ENCODE results near the gene DNM3.

Gene DNM3

DNA sequence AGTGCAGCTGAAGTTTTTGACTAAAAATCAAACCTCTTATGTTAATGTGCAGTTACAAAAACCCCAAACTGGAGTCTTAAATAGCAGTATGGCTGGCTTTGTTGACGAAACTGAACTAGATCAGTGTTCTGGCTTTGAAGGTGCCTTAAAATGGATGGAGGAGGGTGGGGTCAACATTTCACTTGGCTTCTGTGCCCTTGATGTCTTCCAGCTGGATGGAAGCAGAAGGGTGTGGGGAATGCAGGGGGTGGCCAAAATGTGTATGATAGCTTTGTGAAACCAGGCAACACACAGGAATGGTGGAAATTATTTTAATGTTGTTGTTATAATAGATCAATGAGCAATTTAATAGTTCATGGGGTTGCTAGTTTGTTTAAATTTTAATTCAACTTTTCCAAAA is 482.4 kb downstream of the DNM3 start:
- H4K91ac ChIP-seq (ENCODE audit: low read length), result peak overlapping the region; percentile 19
- peak overlapping the region in 1 of 2 experiments; percentile 95 for H3K4ac ChIP-seq (ENCODE audit: low read depth in 1 of 2, low read length in 2 of 2)
- H2BK12ac ChIP-seq (ENCODE audit: low read length in 2 of 2), result peak overlapping the region; percentile 29 to 95
- H3K36me3 ChIP-seq (ENCODE audit: control insufficient read depth in 1 of 2, insufficient read depth in 2 of 2, low read depth in 1 of 2, low read length in 2 of 2), result no peaks in the 10 kb centered on the region
- peak overlapping the region; percentile 93 for H3K9ac ChIP-seq (ENCODE audit: low read length)
- peak overlapping the region; percentile 95 for H3K27ac ChIP-seq (ENCODE audit: low read length, poor library complexity, severe bottlenecking)
- H3K4me2 ChIP-seq (ENCODE audit: low read length, poor library complexity, severe bottlenecking), result no peak overlapping the region
- peaks cover 9% of the 10 kb centered on the region for H3K4me1 ChIP-seq (ENCODE audit: control insufficient read depth, insufficient read depth, low read depth, low read length)
- H2AFZ ChIP-seq (ENCODE audit: low read depth, low read length), result no peak overlapping the region
- H4K8ac ChIP-seq (ENCODE audit: low read length), result no peak overlapping the region
- no peaks in the 10 kb centered on the region for H3K9me3 ChIP-seq (ENCODE audit: control insufficient read depth, low read length)
- no peaks in the 10 kb centered on the region for H3K27me3 ChIP-seq (ENCODE audit: control insufficient read depth in 1 of 2, insufficient read depth in 1 of 2, low read length in 2 of 2)
- peak overlapping the region in 1 of 2 experiments; percentile 24 for H3K4me3 ChIP-seq (ENCODE audit: insufficient read depth in 1 of 2, low read depth in 1 of 2, low read length in 2 of 2)
- H2BK5ac ChIP-seq (ENCODE audit: low read depth, low read length, poor library complexity, severe bottlenecking), result no peak overlapping the region
- H2BK15ac ChIP-seq (ENCODE audit: low read depth, poor library complexity, severe bottlenecking), result no peak overlapping the region
- H3K14ac ChIP-seq (ENCODE audit: low read length in 2 of 2), result no peak overlapping the region
- H2BK120ac ChIP-seq (ENCODE audit: low read depth, low read length), result peak overlapping the region; percentile 6
- H3K79me1 ChIP-seq (replicated peaks; ENCODE audit: low read length, poor library complexity, severe bottlenecking), result peaks cover 3% of the 10 kb centered on the region
- H2AK5ac ChIP-seq (ENCODE audit: low read length, severe bottlenecking), result peak overlapping the region; percentile 65
- peak overlapping the region; percentile 40 to 94 for H3K18ac ChIP-seq (ENCODE audit: low read depth in 1 of 2, low read length in 2 of 2)
- H3K23ac ChIP-seq (ENCODE audit: low read length in 2 of 2), result no peak overlapping the region
- WGBS, result 70% methylated on average over 1 of the region's 1 CpG
- no peak for DNase-seq

DNA sequence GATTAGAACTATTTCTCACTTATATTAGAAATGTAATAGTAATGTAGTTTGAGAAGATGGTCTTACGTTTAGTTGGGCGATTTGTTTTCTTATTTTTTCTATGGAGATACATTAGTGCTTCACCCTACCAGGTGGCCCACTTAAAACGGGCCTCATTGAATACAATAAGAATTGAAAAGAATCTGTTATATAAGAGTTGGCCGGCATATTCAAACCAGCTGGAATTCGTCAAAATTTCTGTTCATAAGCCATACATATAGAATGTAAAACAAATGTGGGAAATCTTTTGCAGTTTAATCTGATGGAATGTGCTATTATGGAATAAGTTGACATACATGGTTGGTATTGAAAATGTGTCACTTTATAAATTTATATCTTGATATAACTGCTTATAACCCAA is 482.8 kb downstream of the DNM3 start:
- Histone ChIP-seq H3K79me1 (replicated peaks; ENCODE audit: low read length, poor library complexity, severe bottlenecking) (peaks cover 3% of the 10 kb centered on the region), H4K91ac (ENCODE audit: low read length) (no peak overlapping the region), H2BK12ac (ENCODE audit: low read length in 2 of 2) (no peak overlapping the region), H3K4me2 (ENCODE audit: low read length, poor library complexity, severe bottlenecking) (no peak overlapping the region), H3K4ac (ENCODE audit: low read depth in 1 of 2, low read length in 2 of 2) (no peak overlapping the region), H2AFZ (ENCODE audit: low read depth, low read length) (no peak overlapping the region), H4K8ac (ENCODE audit: low read length) (no peak overlapping the region), H3K4me1 (ENCODE audit: control insufficient read depth, insufficient read depth, low read depth, low read length) (peaks cover 9% of the 10 kb centered on the region), H3K18ac (ENCODE audit: low read depth in 1 of 2, low read length in 2 of 2) (no peak overlapping the region), H2BK15ac (ENCODE audit: low read depth, poor library complexity, severe bottlenecking) (no peak overlapping the region), H3K14ac (ENCODE audit: low read length in 2 of 2) (no peak overlapping the region), H2BK5ac (ENCODE audit: low read depth, low read length, poor library complexity, severe bottlenecking) (no peak overlapping the region), H2AK5ac (ENCODE audit: low read length, severe bottlenecking) (no peak overlapping the region), H3K27me3 (ENCODE audit: control insufficient read depth in 1 of 2, insufficient read depth in 1 of 2, low read length in 2 of 2) (no peaks in the 10 kb centered on the region), H3K36me3 (ENCODE audit: control insufficient read depth in 1 of 2, insufficient read depth in 2 of 2, low read depth in 1 of 2, low read length in 2 of 2) (no peaks in the 10 kb centered on the region), H2BK120ac (ENCODE audit: low read depth, low read length) (no peak overlapping the region), H3K9ac (ENCODE audit: low read length) (no peak overlapping the region), H3K4me3 (ENCODE audit: insufficient read depth in 1 of 2, low read depth in 1 of 2, low read length in 2 of 2) (no peak overlapping the region), H3K9me3 (ENCODE audit: control insufficient read depth, low read length) (no peaks in the 10 kb centered on the region), H3K27ac (ENCODE audit: low read length, poor library complexity, severe bottlenecking) (peak overlapping the region; percentile 23), H3K23ac (ENCODE audit: low read length in 2 of 2) (no peak overlapping the region)
- DNase-seq, result no peak
- 80% methylated on average over 1 of the region's 5 CpGs for WGBS

DNA sequence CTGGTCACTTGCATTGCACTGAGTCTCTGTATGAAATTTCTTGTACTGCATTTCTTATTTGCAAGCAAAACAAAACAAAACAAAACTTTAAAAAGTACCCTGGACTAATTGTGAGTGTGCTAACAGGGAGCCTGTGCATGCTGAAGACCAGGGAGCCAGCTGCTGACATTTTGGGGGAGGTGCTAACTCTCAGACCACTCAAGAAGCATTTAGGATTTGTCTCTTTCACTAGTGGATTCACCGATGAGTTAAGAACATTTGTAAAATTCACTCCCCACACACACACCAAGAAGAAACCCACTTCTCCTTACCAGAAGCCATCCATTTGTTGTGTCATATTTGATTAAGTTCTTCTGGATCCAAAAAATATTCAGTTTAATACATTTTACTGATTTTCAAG is 483.5 kb downstream of the DNM3 start:
- Histone ChIP-seq H3K27ac (ENCODE audit: low read length, poor library complexity, severe bottlenecking) (no peak overlapping the region), H2BK5ac (ENCODE audit: low read depth, low read length, poor library complexity, severe bottlenecking) (no peak overlapping the region), H2BK120ac (ENCODE audit: low read depth, low read length) (peak overlapping the region; percentile 43), H3K9me3 (ENCODE audit: control insufficient read depth, low read length) (no peaks in the 10 kb centered on the region), H3K79me1 (replicated peaks; ENCODE audit: low read length, poor library complexity, severe bottlenecking) (peaks cover 3% of the 10 kb centered on the region), H3K14ac (ENCODE audit: low read length in 2 of 2) (no peak overlapping the region), H4K8ac (ENCODE audit: low read length) (no peak overlapping the region), H2AK5ac (ENCODE audit: low read length, severe bottlenecking) (peak overlapping the region; percentile 87), H3K4me2 (ENCODE audit: low read length, poor library complexity, severe bottlenecking) (no peak overlapping the region), H3K36me3 (ENCODE audit: control insufficient read depth in 1 of 2, insufficient read depth in 2 of 2, low read depth in 1 of 2, low read length in 2 of 2) (no peaks in the 10 kb centered on the region), H2BK15ac (ENCODE audit: low read depth, poor library complexity, severe bottlenecking) (no peak overlapping the region), H3K9ac (ENCODE audit: low read length) (no peak overlapping the region), H3K23ac (ENCODE audit: low read length in 2 of 2) (no peak overlapping the region), H4K91ac (ENCODE audit: low read length) (no peak overlapping the region), H2AFZ (ENCODE audit: low read depth, low read length) (no peak overlapping the region), H3K4me3 (ENCODE audit: insufficient read depth in 1 of 2, low read depth in 1 of 2, low read length in 2 of 2) (no peak overlapping the region), H3K4ac (ENCODE audit: low read depth in 1 of 2, low read length in 2 of 2) (no peak overlapping the region), H3K4me1 (ENCODE audit: control insufficient read depth, insufficient read depth, low read depth, low read length) (peaks cover 9% of the 10 kb centered on the region), H3K27me3 (ENCODE audit: control insufficient read depth in 1 of 2, insufficient read depth in 1 of 2, low read length in 2 of 2) (no peaks in the 10 kb centered on the region), H2BK12ac (ENCODE audit: low read length in 2 of 2) (peak overlapping the region in 1 of 2 experiments; percentile 91), H3K18ac (ENCODE audit: low read depth in 1 of 2, low read length in 2 of 2) (peak overlapping the region in 1 of 2 experiments; percentile 48)
- DNase-seq, result no peak
- WGBS, result no CpG with 5 or more reads among the region's 1 CpG

DNA sequence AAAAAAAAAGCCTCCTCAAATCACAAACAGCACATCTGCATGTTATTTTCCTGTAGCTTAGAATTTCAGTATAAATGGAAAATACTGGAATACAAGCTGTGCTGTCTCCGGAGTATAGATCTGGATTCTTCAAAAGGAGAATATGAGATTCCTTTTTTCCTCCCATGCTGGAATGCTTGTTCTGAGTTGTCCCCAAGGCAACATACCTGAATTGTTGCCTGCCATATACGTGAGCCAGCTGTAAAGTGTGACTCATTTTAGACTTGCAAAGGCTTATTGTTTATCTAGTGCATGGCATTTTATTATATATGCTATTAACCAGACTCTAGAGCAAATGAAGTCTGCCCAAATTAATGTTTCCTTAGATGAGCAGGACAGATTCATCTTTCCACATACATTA is 484.2 kb downstream of the DNM3 start:
- DNase-seq, result peak; percentile 33
- H2BK5ac ChIP-seq (ENCODE audit: low read depth, low read length, poor library complexity, severe bottlenecking), result no peak overlapping the region
- no peak overlapping the region for H2AK5ac ChIP-seq (ENCODE audit: low read length, severe bottlenecking)
- peaks cover 8% of the 10 kb centered on the region for H3K4me1 ChIP-seq (ENCODE audit: control insufficient read depth, insufficient read depth, low read depth, low read length)
- H3K9me3 ChIP-seq (ENCODE audit: control insufficient read depth, low read length), result no peaks in the 10 kb centered on the region
- no peak overlapping the region for H4K8ac ChIP-seq (ENCODE audit: low read length)
- no peak overlapping the region for H2AFZ ChIP-seq (ENCODE audit: low read depth, low read length)
- no peak overlapping the region for H3K4me2 ChIP-seq (ENCODE audit: low read length, poor library complexity, severe bottlenecking)
- H3K23ac ChIP-seq (ENCODE audit: low read length in 2 of 2), result no peak overlapping the region
- H3K4ac ChIP-seq (ENCODE audit: low read depth in 1 of 2, low read length in 2 of 2), result no peak overlapping the region
- no peak overlapping the region for H3K4me3 ChIP-seq (ENCODE audit: insufficient read depth in 1 of 2, low read depth in 1 of 2, low read length in 2 of 2)
- peak overlapping the region; percentile 0 for H3K9ac ChIP-seq (ENCODE audit: low read length)
- peak overlapping the region; percentile 45 for H2BK120ac ChIP-seq (ENCODE audit: low read depth, low read length)
- H3K27me3 ChIP-seq (ENCODE audit: control insufficient read depth in 1 of 2, insufficient read depth in 1 of 2, low read length in 2 of 2), result no peaks in the 10 kb centered on the region
- no peak overlapping the region for H2BK15ac ChIP-seq (ENCODE audit: low read depth, poor library complexity, severe bottlenecking)
- H2BK12ac ChIP-seq (ENCODE audit: low read length in 2 of 2), result no peak overlapping the region
- H3K18ac ChIP-seq (ENCODE audit: low read depth in 1 of 2, low read length in 2 of 2), result no peak overlapping the region
- WGBS, result 100% methylated on average over 1 of the region's 2 CpGs
- no peaks in the 10 kb centered on the region for H3K36me3 ChIP-seq (ENCODE audit: control insufficient read depth in 1 of 2, insufficient read depth in 2 of 2, low read depth in 1 of 2, low read length in 2 of 2)
- peaks cover 3% of the 10 kb centered on the region for H3K79me1 ChIP-seq (replicated peaks; ENCODE audit: low read length, poor library complexity, severe bottlenecking)
- H3K14ac ChIP-seq (ENCODE audit: low read length in 2 of 2), result no peak overlapping the region
- H3K27ac ChIP-seq (ENCODE audit: low read length, poor library complexity, severe bottlenecking), result no peak overlapping the region
- H4K91ac ChIP-seq (ENCODE audit: low read length), result no peak overlapping the region
